ENCODE results near the gene MUC2.

Gene MUC2

DNA sequence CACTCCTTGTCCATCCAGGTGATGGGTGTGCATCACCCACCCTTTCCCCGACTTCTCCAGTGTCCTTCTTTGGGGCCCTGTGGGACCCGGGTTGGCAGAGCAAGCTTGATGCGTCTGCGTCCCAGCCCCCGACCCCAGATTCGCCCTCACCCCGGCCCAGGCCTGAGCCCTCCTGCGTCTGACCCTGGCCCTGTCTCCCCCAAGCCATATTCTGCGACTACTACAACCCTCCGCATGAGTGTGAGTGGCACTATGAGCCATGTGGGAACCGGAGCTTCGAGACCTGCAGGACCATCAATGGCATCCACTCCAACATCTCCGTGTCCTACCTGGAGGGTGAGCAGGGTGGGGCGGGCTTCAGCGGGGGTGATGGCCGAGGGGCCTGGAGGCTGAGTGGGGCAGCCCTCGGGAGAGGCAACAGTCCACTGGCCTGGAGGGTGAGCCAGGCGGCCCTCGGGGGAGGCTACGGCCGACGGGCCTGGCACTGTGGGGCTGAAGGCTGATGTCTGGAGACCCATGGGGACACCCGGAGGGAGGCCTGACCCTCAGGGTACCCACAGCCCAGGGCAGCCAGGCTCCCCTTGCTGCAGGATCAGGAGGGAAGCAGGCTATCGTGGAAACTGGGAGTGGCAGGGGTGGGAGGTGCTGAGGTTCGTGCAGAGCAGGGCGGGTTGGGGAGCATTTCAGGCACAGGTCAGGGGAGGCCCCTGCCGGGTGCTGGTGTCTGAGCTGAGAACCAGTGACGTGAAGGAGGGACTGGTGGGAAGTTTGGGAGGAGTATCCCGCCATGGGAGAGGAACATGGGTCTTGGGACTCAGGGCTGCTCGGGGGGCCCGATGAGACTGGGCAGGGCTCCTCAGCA lies 15.3 kb downstream of the MUC2 start:
- no peak for DNase-seq

DNA sequence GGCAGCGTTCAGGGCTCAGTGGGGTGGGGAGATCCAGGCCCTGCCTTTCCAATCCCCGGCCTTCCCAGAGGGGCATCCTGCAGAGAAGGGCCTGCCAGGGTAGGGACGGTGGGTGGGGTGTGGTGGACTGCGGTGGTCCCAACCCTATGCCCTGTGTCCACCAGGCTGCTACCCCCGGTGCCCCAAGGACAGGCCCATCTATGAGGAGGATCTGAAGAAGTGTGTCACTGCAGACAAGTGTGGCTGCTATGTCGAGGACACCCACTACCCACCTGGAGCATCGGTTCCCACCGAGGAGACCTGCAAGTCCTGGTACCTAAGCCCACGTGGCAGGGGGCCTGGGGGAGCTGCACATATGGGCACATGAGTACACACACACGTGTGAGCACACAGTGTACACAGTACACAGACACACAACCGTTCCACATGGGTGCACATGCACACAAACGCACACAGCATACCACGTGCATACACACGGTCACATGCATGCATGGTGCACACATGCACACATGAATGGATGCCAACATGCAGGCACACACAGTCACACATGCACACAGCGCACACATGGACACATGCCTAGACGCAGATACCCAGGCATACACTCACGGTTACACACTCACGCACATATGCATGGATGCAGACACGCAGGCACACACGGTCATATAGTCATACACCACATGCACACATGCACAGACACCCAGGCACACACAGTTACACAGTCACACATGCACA lies 16.1 kb downstream of the MUC2 start:
- no peak for DNase-seq

DNA sequence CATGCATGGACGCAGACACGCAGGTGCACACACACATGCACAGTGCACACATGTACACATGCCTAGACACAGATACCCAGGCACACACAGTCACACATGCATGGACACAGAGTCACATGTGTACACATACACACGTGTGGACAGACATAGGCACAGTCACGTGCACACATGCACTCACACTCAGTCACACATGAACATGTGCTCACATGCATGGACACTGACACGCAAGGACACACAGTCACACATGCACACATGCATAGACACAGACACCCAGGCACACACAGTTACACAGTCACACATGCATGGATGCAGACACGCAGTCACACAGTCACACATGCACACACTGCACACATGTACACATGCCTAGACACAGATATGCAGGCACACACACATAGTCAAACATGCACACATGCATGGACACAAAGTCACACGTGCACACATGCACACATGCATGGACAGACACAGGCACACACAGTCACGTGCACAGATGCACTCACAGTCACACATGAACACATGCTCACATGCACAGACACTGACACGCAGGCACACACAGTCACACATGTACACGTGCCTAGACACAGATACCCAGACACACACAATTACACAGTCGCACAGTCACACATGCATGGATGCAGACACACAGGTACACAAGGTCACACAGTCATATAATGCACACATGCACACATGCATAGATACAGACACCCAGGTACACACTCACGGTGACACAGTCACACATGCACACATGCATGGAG lies 16.8 kb downstream of the MUC2 start:
- DNase-seq, result no peak

DNA sequence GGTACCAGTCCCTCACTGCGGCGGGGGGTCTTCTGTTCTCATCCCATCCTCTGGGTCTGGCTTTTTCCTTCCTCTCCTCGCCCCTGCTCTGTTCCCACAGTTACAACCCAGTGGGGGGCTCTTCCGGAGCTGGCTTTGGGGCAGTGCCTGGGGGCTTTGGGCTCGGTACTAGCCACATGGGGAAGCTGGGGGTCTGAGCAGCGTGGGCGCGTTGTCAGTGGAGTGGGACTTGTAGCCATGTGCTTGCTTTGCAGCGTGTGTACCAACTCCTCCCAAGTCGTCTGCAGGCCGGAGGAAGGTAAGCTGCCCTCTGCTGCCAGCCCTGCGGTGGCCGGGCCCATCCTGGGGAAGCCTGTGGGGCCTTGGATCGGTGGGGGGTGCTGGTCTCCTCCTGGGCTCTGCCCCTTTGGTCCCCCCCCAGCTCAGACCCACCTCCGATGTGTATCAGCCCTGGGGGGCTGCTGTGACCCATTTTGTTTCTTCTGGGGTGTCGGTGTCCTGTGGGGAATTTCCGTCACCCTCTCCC lies 17.5 kb downstream of the MUC2 start:
- no peak for DNase-seq

DNA sequence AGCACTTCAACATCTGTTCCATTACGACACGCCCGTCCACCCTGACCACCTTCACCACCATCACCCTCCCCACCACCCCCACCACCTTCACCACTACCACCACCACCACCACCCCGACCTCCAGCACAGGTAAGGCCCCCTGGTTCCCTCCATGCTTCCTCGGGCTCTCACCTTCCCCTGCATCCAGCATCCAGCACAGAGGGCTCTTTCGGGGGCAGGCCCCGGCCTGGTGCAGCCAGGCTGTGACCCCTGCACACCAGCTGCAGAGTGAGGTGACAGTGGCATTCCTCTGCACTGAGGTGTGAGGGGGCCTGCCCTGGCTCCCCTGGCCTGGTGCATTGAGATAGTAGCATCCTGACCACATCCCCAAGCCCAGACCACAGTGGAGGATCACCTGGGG lies 18.2 kb downstream of the MUC2 start:
- DNase-seq, result no peak

DNA sequence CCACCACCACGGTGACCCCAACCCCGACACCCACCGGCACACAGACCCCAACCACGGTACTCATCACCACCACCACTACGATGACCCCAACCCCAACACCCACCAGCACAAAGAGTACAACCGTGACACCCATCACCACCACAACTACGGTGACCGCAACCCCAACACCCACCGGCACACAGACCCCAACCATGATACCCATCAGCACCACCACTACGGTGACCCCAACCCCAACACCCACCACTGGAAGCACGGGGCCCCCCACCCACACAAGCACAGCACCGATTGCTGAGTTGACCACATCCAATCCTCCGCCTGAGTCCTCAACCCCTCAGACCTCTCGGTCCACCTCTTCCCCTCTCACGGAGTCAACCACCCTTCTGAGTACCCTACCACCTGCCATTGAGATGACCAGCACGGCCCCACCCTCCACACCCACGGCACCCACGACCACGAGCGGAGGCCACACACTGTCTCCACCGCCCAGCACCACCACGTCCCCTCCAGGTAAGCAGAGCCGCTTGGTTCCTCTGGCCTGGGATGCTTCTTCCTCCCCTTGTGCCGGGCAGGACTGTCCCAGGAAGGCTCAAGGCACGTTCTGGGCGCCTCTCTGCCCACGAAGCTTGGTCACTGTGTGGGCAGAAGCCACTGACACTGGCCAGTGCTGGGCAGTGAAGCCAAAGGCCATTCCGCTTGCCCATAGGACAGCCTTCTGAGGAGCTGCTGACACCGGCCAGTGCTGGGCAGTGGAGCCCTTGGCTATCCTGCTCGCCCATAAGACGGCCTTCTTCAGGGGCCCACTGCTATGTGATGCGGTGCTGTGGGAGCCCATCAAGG lies 25.1 kb downstream of the MUC2 start:
- DNase-seq, result no peak

DNA sequence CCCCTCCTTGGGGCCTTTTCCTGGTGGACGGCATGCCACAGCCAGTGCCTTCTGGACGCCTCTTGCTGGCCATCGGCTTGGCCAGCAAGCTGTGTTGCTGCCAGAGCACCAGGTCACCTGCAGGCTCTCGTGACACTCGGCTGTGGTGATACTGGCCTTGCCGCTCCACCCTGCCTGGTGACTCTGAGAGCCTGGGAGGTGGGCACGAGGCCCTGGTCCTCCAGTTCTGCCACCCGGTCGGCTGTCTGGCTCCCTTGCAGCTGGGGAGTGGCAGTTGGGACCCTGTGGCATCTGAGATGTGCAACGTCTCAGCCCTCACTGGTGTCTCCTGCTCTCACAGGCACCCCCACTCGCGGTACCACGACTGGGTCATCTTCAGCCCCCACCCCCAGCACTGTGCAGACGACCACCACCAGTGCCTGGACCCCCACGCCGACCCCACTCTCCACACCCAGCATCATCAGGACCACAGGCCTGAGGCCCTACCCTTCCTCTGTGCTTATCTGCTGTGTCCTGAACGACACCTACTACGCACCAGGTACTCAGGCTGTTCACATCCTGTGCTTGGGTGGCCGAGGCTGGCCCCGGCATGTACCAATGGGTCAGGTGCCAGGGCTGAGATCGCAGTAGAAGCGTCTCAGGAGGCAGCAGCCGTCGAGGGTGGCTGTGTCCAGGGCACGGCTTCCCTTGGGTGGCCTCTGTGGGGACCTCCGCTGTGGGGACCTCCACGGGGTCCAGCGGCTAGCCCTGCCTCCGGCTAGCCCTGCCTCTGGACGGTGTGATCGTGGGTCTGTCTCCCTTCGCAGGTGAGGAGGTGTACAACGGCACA lies 26.0 kb downstream of the MUC2 start:
- no peak for DNase-seq

DNA sequence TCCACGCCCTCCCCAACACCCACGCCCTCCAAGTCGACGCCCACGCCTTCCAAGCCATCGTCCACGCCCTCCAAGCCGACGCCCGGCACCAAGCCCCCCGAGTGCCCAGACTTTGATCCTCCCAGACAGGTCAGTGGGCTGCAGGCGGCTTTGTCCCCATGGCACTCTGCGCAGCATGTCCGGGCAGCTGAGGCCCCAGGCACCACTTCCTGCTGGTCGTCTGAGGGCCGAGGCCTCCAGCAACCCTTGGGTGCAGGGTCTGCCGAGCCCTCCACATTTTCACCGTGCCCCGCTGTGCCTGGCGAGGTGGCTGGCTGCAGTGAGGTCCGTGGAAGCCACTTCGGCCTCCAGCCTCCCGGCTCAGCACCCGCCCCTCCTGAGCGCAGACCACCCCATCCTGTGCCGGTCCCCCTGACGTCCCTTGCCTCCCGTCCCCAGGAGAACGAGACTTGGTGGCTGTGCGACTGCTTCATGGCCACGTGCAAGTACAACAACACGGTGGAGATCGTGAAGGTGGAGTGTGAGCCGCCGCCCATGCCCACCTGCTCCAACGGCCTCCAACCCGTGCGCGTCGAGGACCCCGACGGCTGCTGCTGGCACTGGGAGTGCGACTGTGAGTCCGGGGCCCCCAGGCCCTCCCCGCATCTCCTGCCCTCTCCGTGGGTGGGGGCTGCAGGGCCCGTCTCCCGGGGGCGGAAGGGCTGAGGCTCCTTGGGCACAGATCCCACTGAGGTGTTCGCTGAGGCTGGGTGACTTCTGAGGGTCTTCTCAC lies 26.8 kb downstream of the MUC2 start:
- DNase-seq, result no peak

DNA sequence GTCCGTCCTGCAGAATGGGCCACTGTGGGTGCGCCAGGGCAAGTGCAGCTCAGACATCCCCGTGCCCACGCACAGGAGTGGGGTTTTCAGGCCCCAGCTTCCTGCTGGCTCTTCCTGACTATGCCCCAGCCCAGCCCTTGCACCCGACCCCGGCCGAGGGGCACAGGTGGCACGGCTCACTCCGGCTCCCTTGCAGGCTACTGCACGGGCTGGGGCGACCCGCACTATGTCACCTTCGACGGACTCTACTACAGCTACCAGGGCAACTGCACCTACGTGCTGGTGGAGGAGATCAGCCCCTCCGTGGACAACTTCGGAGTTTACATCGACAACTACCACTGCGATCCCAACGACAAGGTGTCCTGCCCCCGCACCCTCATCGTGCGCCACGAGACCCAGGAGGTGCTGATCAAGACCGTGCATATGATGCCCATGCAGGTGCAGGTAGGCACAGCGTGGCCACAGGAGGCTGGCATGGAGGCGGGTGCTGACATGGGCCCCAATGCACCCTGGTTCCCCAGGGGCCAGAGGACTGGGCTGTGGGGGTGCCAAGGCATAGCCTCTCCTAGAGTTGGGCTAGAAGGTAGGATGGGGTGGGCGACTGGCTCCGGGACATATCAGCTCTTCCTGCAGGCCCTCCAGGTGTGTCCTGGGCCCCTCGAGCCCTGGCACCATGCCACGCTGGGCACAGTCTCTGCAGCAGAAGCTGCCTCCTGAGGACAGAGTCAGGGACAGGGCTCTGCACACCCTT lies 27.7 kb downstream of the MUC2 start:
- no peak for DNase-seq

DNA sequence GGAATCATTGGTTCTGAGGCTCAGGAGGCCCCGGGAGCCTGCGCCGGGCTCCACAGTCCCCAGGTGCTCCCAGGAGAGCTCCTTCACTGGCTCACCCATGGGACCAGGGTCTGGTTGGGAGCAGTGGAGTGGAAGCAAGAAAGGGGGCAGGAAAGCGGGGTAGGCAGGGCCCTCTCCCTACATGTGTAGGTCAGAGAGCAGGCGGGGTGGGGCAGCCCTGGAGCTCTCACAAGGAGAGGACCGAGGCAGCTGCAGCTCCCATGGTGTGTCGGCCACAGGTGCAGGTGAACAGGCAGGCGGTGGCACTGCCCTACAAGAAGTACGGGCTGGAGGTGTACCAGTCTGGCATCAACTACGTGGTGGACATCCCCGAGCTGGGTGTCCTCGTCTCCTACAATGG lies 28.3 kb downstream of the MUC2 start:
- DNase-seq, result no peak

DNA sequence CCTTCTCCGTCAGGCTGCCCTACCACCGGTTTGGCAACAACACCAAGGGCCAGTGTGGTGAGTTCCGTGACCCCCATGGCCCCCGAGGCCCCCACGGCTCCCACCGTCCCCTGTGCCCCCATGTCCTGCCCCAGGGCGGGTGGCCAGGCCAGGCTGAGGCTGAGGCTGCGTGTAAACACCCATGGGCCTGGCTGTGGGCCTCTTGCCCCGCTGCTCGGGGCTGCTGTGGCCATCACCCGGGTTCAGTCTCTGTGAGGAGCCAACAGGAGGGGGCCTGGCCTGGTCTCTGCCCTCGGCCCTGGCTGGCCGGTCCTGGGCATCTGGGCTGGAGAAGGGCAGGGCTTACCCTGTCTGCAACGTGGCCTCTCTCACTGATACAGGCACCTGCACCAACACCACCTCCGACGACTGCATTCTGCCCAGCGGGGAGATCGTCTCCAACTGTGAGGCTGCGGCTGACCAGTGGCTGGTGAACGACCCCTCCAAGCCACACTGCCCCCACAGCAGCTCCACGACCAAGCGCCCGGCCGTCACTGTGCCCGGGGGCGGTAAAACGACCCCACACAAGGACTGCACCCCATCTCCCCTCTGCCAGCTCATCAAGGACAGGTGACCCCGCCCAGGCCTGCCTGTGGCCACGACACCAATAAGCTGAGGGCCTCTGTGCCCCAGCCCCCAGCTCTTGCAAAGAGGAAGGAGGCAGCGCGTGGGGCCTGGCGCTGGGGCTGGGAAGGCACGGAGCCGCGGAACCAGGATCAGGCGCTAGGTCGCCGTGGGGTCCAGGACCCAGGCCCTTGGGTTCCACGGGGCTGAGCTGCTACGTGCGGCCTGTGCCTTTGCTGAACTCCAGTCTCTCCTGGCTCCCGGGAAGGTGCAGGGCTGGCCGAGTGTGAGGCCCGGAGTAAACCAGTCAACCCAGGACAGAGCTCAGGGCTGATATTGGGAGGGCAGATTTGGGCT lies 29.0 kb downstream of the MUC2 start:
- no peak for DNase-seq

DNA sequence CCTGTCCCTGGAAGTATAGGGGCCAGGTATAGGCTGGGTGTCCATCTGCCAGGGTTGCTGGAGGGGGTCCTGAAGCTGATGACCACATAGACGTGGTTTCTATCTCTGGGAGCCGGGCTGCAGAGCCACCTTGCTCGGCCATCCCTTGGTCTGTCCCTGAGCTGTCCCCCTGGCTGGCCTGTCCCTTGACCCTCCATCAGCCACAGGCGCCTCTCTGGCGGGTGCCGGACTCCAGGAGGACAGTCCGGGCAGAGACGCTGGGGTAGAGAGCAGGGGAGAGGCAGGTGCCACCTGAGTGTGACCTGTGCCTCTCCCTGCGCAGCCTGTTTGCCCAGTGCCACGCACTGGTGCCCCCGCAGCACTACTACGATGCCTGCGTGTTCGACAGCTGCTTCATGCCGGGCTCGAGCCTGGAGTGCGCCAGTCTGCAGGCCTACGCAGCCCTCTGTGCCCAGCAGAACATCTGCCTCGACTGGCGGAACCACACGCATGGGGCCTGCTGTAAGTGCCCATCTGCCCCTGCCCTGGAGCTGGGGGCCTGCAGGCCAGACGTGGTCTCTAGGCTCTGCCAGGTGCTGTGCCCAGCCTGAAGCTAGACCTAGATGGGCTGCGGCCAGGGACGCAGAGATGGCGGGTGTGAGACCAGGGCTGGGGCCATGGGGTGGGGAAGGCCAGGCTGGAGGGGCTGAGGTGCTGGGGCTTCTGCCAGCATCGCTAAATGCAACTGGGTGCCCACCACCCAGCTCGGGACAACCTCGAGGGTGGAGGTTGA lies 29.9 kb downstream of the MUC2 start:
- DNase-seq, result no peak

DNA sequence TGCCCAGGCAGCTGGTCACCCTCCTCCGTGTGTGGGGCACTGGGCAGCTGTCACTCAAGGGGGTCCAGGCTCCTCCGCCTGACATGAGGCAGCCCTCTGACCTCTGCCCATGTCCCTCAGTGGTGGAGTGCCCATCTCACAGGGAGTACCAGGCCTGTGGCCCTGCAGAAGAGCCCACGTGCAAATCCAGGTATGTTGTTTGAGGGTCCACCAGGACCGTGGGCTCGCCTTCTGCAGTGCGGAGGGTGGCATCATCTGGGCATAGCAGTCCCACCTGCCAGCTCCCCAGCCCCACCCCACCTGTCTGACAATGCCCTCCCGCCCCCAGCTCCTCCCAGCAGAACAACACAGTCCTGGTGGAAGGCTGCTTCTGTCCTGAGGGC lies 30.5 kb downstream of the MUC2 start:
- DNase-seq, result no peak

DNA sequence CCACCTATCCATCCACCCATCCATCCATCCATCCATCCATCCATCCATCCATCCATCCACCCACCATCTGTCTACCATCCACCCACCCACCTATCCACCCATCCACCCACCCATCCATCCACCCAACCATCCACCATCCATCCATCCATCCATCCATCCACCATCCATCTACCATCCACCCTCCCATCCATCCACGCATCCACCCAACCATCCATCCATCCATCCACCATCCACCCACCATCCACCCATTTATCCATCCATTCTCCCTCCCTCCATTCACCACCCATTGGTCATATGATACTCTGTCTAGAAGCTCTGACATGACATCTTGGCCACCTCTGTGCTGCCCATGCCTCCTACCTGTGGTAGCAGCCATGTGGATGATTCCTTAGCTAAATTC lies 31.7 kb downstream of the MUC2 start:
- DNase-seq, result no peak

DNA sequence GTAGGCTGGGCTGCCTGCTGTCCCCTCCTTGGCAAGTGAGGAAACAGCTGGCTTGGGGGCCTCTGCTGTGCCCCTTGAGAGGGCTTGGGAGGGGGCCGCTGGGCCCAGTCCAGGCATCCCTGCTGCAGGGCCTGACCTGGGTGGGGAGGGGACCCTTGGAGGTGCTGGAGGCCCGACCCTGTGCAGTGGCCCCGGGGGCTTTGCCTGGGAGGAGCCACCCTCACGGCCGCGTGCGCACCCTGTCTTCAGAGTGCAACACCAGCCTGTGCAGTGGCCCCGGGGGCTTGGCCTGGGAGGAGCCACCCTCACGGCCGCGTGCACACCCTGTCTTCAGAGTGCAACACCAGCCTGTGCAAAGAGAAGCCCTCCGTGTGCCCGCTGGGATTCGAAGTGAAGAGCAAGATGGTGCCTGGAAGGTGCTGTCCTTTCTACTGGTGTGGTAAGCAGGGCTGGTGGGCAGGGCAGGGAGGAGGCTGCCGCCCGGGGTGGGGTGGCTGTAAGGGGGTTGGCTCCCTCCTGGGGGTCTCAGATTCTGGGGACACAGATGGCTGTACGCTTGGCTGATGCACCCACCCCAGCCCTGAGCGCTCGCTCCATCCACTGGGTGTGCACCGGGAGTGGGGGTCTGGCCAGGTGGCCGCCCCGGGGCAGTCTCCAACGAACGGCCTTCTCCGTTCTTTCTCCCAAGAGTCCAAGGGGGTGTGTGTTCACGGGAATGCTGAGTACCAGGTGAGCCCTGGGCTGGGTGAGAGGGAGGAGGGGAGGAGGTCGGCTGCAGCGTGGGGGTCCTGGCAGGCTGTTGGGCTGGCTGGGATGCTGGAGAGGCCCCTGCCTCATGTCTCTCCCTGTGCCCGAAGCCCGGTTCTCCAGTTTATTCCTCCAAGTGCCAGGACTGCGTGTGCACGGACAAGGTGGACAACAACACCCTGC lies 32.9 kb downstream of the MUC2 start:
- DNase-seq, result no peak

DNA sequence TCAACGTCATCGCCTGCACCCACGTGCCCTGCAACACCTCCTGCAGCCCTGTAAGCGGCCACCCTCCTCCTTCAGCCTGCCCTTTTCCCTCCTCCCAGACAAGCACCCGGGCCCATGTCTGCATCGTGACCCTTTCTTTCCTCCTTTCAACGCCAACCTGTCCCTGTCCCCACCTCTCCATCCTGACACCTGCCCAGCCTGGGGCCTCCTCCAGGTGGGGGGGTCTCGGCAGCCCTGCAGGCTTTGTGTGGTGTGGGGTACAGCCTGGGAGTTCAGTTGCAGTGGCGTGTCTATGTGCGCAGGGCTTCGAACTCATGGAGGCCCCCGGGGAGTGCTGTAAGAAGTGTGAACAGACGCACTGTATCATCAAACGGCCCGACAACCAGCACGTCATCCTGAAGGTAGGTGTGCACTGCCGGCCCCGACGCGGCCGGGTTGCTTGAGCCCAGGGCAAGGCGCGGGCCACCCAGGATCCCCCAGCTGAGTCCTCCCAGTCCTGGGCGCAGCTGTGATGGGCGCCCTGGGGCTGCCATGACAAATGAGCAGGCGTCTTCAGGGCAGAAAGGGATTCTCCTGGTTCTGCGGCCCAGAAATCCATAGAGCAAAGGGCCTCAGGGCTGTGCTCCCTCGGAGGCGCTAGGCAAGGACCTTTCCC lies 33.7 kb downstream of the MUC2 start:
- no peak for DNase-seq

Data from NCI-H82 (cell line).